OCI-LY3 (cell line): ENCODE measurements around the gene ZC3H18.

Source experiments
- EZH2phosphoT487 ChIP-seq: fragments of 200-600 bp; shearing (Covaris generic); IDR thresholded peaks from 2 replicates; pipeline ENCODE4 v1.6.1; 2018; ENCODE audit warnings: antibody characterized with exemption, mixed run types, low read depth
- TF ChIP-seq, protein P1 (sequence below): fragments of 200-600, 300-600 bp; sonication (generic); IDR thresholded peaks from 2 replicates; pipeline ENCODE4 v1.5.1; 2014; ENCODE audit warnings: antibody characterized with exemption, low read length, low read depth

DNA sequence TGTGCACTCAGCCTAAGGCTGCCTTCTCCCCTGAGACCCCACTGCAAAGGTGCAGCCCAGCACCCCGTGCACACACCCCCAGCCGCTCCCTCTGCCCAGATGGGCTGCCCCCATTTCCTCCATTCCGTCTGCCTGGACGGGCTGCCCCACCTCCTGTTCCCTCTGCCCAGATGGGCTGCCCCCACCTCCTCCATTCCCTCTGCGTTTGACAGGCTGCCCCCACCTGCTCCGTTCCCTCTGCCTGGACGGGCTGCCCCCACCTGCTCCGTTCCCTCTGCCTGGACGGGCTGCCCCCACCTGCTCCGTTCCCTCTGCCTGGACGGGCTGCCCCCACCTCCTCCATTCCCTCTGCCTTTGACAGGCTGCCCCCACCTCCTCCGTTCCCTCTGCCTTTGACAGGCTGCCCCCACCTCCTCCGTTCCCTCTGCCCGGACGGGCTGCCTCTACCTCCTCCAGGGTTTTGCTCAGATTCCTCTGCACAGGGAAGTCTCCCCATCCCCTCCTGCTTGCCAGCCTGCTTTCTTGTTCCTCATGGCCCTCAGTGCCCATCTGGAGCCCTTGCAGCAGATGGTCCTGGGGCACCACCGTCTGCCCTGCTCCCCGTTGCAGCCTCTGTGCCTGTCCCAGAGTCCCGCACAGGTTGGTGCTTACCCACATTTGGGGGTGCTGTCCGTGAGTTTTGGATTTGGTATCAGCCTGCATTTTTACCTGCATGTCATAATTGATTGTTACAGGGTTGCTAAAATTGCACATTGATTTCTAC lies 44.8 kb downstream of the ZC3H18 start:
- TF ChIP-seq, protein P1, sequence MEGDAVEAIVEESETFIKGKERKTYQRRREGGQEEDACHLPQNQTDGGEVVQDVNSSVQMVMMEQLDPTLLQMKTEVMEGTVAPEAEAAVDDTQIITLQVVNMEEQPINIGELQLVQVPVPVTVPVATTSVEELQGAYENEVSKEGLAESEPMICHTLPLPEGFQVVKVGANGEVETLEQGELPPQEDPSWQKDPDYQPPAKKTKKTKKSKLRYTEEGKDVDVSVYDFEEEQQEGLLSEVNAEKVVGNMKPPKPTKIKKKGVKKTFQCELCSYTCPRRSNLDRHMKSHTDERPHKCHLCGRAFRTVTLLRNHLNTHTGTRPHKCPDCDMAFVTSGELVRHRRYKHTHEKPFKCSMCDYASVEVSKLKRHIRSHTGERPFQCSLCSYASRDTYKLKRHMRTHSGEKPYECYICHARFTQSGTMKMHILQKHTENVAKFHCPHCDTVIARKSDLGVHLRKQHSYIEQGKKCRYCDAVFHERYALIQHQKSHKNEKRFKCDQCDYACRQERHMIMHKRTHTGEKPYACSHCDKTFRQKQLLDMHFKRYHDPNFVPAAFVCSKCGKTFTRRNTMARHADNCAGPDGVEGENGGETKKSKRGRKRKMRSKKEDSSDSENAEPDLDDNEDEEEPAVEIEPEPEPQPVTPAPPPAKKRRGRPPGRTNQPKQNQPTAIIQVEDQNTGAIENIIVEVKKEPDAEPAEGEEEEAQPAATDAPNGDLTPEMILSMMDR: no peak
- TF ChIP-seq EZH2phosphoT487: no peak
